WTC11 (cell line): Measurements from ENCODE around the gene PLA1A. TPM values are rescaled to one million over a fixed set of nuclear protein-coding genes. Genes with fewer than 3 reads are reported as not detected.

Source experiments
- ATAC-seq: fragments of 200-7000 bp; cut with Tn5 transposase; 2 replicates; pipeline ENCODE4 v1.10.0; 2021; ENCODE audit warnings: mild to moderate bottlenecking, moderate library complexity
- CTCF ChIA-PET: fragments of 300-600 bp; sonication (Branson Sonifier 250); formaldehyde crosslinking; loops from one replicate; lab custom pipeline; 2021; ENCODE audit warnings: antibody characterized with exemption; lab: Charles Lee
- POLR2A ChIA-PET: fragments of 350-600 bp; sonication (Branson Sonifier 250); formaldehyde crosslinking; loops from one replicate; lab custom pipeline; 2021; ENCODE audit warnings: antibody characterized with exemption; lab: Charles Lee
- DNase-seq: peaks from one replicate; pipeline ENCODE4 v3.0.0; 2021; ENCODE audit warnings: low spot score
- H3K27ac Mint-ChIP-seq: 2 replicates; pipeline ENCODE4 v1.8.0; 2021; ENCODE audit warnings: mixed read lengths
- H3K27me3 Mint-ChIP-seq: 2 replicates; pipeline ENCODE4 v1.8.0; 2021; ENCODE audit warnings: low read depth, mild to moderate bottlenecking, moderate library complexity, mixed read lengths
- H3K36me3 Mint-ChIP-seq: 2 replicates; pipeline ENCODE4 v1.8.0; 2021; ENCODE audit warnings: mixed read lengths
- H3K4me1 Mint-ChIP-seq: 2 replicates; pipeline ENCODE4 v1.8.0; 2022; ENCODE audit warnings: mixed read lengths
- H3K4me3 Mint-ChIP-seq: 2 replicates; pipeline ENCODE4 v1.8.0; 2021; ENCODE audit warnings: mild to moderate bottlenecking, moderate library complexity, mixed read lengths
- H3K9me3 Mint-ChIP-seq: 2 replicates; pipeline ENCODE4 v1.8.0; 2021; ENCODE audit warnings: mixed read lengths
- AR ChIP-seq: fragments of 250-450 bp; sonication (Bioruptor Pico); IDR thresholded peaks from 2 replicates; pipeline ENCODE4 v1.9.0; 2021; ENCODE audit warnings: mild to moderate bottlenecking
- ARID4B ChIP-seq: sonication (generic); formaldehyde crosslinking; IDR thresholded peaks from 2 replicates; pipeline ENCODE4 v1.8.0; 2023; ENCODE audit warnings: missing genetic modification reagents, mild to moderate bottlenecking, borderline replicate concordance
- ATF6 ChIP-seq: sonication (generic); formaldehyde crosslinking; IDR thresholded peaks from 2 replicates; pipeline ENCODE4 v1.8.1; 2023; ENCODE audit warnings: mild to moderate bottlenecking, missing genetic modification reagents
- CBFB ChIP-seq: sonication (generic); formaldehyde crosslinking; IDR thresholded peaks from 2 replicates; pipeline ENCODE4 v1.8.1; 2022; ENCODE audit warnings: mild to moderate bottlenecking, low read depth, missing genetic modification reagents
- CDX4 ChIP-seq: fragments of 250-450 bp; sonication (Bioruptor Pico); IDR thresholded peaks from 2 replicates; pipeline ENCODE4 v1.9.0; 2021; ENCODE audit warnings: moderate library complexity, mild to moderate bottlenecking, inconsistent platforms, borderline replicate concordance
- EMX1 ChIP-seq: fragments of 250-450 bp; sonication (Bioruptor Pico); IDR thresholded peaks from 2 replicates; pipeline ENCODE4 v1.8.0; 2021; ENCODE audit warnings: mild to moderate bottlenecking
- ERG ChIP-seq: fragments of 250-450 bp; sonication (Bioruptor Pico); IDR thresholded peaks from 2 replicates; pipeline ENCODE4 v1.8.0; 2021; ENCODE audit warnings: mild to moderate bottlenecking
- FOXJ3 ChIP-seq: sonication (generic); formaldehyde crosslinking; IDR thresholded peaks from 2 replicates; pipeline ENCODE4 v1.9.0; 2021; ENCODE audit warnings: missing genetic modification reagents, mild to moderate bottlenecking, borderline replicate concordance
- FOXP1 ChIP-seq: sonication (generic); formaldehyde crosslinking; IDR thresholded peaks from 2 replicates; pipeline ENCODE4 v1.8.0; 2022; ENCODE audit warnings: missing genetic modification reagents, mild to moderate bottlenecking, moderate library complexity, borderline replicate concordance
- GTF2I ChIP-seq: fragments of 250-450 bp; sonication (Bioruptor Pico); conservative IDR thresholded peaks from 2 replicates; pipeline ENCODE4 v1.4.0; 2021; ENCODE audit warnings: mild to moderate bottlenecking
- MAX ChIP-seq: sonication (generic); formaldehyde crosslinking; IDR thresholded peaks from 2 replicates; pipeline ENCODE4 v1.8.0; 2022; ENCODE audit warnings: mild to moderate bottlenecking, missing genetic modification reagents
- NR2C2 ChIP-seq: sonication (generic); formaldehyde crosslinking; IDR thresholded peaks from 2 replicates; pipeline ENCODE4 v1.8.0; 2022; ENCODE audit warnings: mild to moderate bottlenecking, missing genetic modification reagents
- RELA ChIP-seq: sonication (generic); formaldehyde crosslinking; IDR thresholded peaks from 2 replicates; pipeline ENCODE4 v1.8.1; 2022; ENCODE audit warnings: missing genetic modification reagents, mild to moderate bottlenecking, borderline replicate concordance
- TP53 ChIP-seq: sonication (generic); formaldehyde crosslinking; IDR thresholded peaks from 2 replicates; pipeline ENCODE4 v1.8.1; 2023; ENCODE audit warnings: mild to moderate bottlenecking, missing genetic modification reagents
- USF2 ChIP-seq: sonication (generic); formaldehyde crosslinking; IDR thresholded peaks from 2 replicates; pipeline ENCODE4 v1.8.1; 2023; ENCODE audit warnings: mild to moderate bottlenecking, missing genetic modification reagents, moderate library complexity
- ZBTB21 ChIP-seq: sonication (generic); formaldehyde crosslinking; IDR thresholded peaks from 2 replicates; pipeline ENCODE4 v1.8.1; 2023; ENCODE audit warnings: mild to moderate bottlenecking, missing genetic modification reagents, borderline replicate concordance
- ZNF219 ChIP-seq: sonication (generic); formaldehyde crosslinking; IDR thresholded peaks from 2 replicates; pipeline ENCODE4 v1.8.0; 2023; ENCODE audit warnings: missing genetic modification reagents, mild to moderate bottlenecking, borderline replicate concordance
- ZNF232 ChIP-seq: sonication (generic); formaldehyde crosslinking; IDR thresholded peaks from 2 replicates; pipeline ENCODE4 v1.8.0; 2022; ENCODE audit warnings: mild to moderate bottlenecking, missing genetic modification reagents
- ZNF263 ChIP-seq: sonication (generic); formaldehyde crosslinking; IDR thresholded peaks from 2 replicates; pipeline ENCODE4 v1.8.1; 2022; ENCODE audit warnings: low read depth, mild to moderate bottlenecking, moderate library complexity, missing genetic modification reagents
- ZNF416 ChIP-seq: fragments of 250-450 bp; sonication (Bioruptor Pico); IDR thresholded peaks from 2 replicates; pipeline ENCODE4 v1.9.0; 2021; ENCODE audit warnings: mild to moderate bottlenecking, inconsistent platforms
- ZNF671 ChIP-seq: fragments of 250-450 bp; sonication (Bioruptor Pico); IDR thresholded peaks from 2 replicates; pipeline ENCODE4 v1.8.0; 2021; ENCODE audit warnings: mild to moderate bottlenecking
- ZSCAN18 ChIP-seq: fragments of 250-450 bp; sonication (Bioruptor Pico); IDR thresholded peaks from 2 replicates; pipeline ENCODE4 v2.1.2; 2022; ENCODE audit warnings: mild to moderate bottlenecking, moderate library complexity
- total RNA-seq: library from RNA; stranded (reverse); gene quantifications from 3 replicates; pipeline ENCODE4 v1.2.3, GENCODE V29; 2021

The PLA1A gene
- total RNA-seq, 1 experiment from 2014 or later = not detected

- TF ChIP-seq ERG (CRISPR knock-in tag) (no peak), ZSCAN18 (no peak), FOXP1 (no peak), TP53 (CRISPR knock-in tag) (no peak), NR2C2 (CRISPR knock-in tag) (no peak), EMX1 (no peak), USF2 (no peak), ZNF671 (CRISPR knock-in tag) (no peak), ARID4B (CRISPR knock-in tag) (no peak), ZBTB21 (CRISPR knock-in tag) (no peak)
Measured at GRCh38 chr3:119616056-119616455, 18.4 kb downstream of the PLA1A start (continued).

- Mint-ChIP-seq H3K4me3 (no peak overlapping the region), H3K27ac (no peak overlapping the region), H3K27me3 (no peaks in the 10 kb centered on the region; the same call in none of the 2 replicates), H3K4me1 (no peaks in the 10 kb centered on the region), H3K9me3 (peaks cover 2% of the 10 kb centered on the region; the same call in 1 of the 2 replicates), H3K36me3 (no peaks in the 10 kb centered on the region)
- POLR2A ChIA-PET = no interaction called here
- ATAC-seq (no peak), DNase-seq (no peak)
- CTCF ChIA-PET = no interaction called here
- no peak for TF ChIP-seq RELA (CRISPR knock-in tag)
- no peak for TF ChIP-seq USF2
- TF ChIP-seq ZNF416 = no peak
- no peak for TF ChIP-seq ZNF219 (CRISPR knock-in tag)
- TF ChIP-seq ZNF232 = no peak
- TF ChIP-seq ZNF263 (CRISPR knock-in tag) = no peak
- TF ChIP-seq CBFB (CRISPR knock-in tag) = no peak
- no peak for TF ChIP-seq ATF6 (CRISPR knock-in tag)
- no peak for TF ChIP-seq FOXJ3 (CRISPR knock-in tag)
- TF ChIP-seq MAX (CRISPR knock-in tag) = no peak
- no peak for TF ChIP-seq CDX4 (CRISPR knock-in tag)
- no peak for TF ChIP-seq GTF2I (CRISPR knock-in tag)
- TF ChIP-seq AR (CRISPR knock-in tag) = no peak
Measured at GRCh38 chr3:119619094-119619493, 21.4 kb downstream of the PLA1A start.
